Ishikawa (cell line): ENCODE results near the gene ELL2.

Experiments used
- CEBPB ChIP-seq: IDR thresholded peaks from 2 replicates; pipeline ENCODE4 v1.6.1; 2012
- CREB1 ChIP-seq: IDR thresholded peaks from 2 replicates; pipeline ENCODE4 v1.6.1; 2012; ENCODE audit warnings: low read depth
- EGR1 ChIP-seq: IDR thresholded peaks from 2 replicates; pipeline ENCODE4 v1.6.1; 2012
- EP300 ChIP-seq: IDR thresholded peaks from 2 replicates; pipeline ENCODE4 v1.6.1; 2012; ENCODE audit warnings: borderline replicate concordance
- FOXM1 ChIP-seq: IDR thresholded peaks from 2 replicates; pipeline ENCODE4 v1.6.1; 2012; ENCODE audit warnings: low read depth, borderline replicate concordance
- NFIC ChIP-seq: IDR thresholded peaks from 2 replicates; pipeline ENCODE4 v1.6.1; 2012
- RAD21 ChIP-seq: IDR thresholded peaks from 2 replicates; pipeline ENCODE4 v1.6.1; 2012; ENCODE audit warnings: low read depth
- TAF1 ChIP-seq: IDR thresholded peaks from 2 replicates; pipeline ENCODE4 v1.6.1; 2012; ENCODE audit warnings: low read depth, mild to moderate bottlenecking
- TCF12 ChIP-seq: IDR thresholded peaks from 2 replicates; pipeline ENCODE4 v1.6.1; 2012; ENCODE audit warnings: low read depth
- TEAD4 ChIP-seq: IDR thresholded peaks from 2 replicates; pipeline ENCODE4 v1.6.1; 2012
- YY1 ChIP-seq: IDR thresholded peaks from 2 replicates; pipeline ENCODE4 v1.6.1; 2012; ENCODE audit warnings: low read depth
- ZBTB7A ChIP-seq: IDR thresholded peaks from 2 replicates; pipeline ENCODE4 v1.6.1; 2012; ENCODE audit warnings: low read depth
- TF ChIP-seq, protein P1 (sequence below): IDR thresholded peaks from 2 replicates; pipeline ENCODE4 v1.6.1; 2012; ENCODE audit warnings: low read depth, mild to moderate bottlenecking
- TF ChIP-seq, protein P2 (sequence below): IDR thresholded peaks from 2 replicates; pipeline ENCODE4 v1.6.1; 2012
- TF ChIP-seq, protein P3 (sequence below): IDR thresholded peaks from 2 replicates; pipeline ENCODE4 v1.6.1; 2012

ELL2 gene

DNA sequence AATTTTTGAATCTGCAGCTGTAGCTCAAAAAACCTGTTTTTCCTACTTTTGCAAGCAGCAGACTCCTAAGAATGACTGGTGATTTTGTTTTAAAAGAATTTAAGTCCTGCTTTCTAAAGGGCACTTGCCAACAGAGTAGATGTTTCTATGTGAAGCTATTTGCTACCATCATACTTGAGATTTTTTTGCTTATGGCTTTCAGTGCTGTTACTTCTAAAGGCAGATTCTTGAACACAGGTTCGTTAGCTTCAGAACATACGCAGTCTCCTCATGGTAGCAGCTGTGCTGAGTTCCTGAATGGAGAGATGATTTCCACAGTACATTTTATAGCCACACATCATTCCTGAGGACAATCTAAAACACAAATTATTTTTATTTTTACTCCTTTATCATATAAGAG, 24.4 kb upstream of the ELL2 start:
- TF ChIP-seq TCF12 = no peak
- TF ChIP-seq, protein P1, sequence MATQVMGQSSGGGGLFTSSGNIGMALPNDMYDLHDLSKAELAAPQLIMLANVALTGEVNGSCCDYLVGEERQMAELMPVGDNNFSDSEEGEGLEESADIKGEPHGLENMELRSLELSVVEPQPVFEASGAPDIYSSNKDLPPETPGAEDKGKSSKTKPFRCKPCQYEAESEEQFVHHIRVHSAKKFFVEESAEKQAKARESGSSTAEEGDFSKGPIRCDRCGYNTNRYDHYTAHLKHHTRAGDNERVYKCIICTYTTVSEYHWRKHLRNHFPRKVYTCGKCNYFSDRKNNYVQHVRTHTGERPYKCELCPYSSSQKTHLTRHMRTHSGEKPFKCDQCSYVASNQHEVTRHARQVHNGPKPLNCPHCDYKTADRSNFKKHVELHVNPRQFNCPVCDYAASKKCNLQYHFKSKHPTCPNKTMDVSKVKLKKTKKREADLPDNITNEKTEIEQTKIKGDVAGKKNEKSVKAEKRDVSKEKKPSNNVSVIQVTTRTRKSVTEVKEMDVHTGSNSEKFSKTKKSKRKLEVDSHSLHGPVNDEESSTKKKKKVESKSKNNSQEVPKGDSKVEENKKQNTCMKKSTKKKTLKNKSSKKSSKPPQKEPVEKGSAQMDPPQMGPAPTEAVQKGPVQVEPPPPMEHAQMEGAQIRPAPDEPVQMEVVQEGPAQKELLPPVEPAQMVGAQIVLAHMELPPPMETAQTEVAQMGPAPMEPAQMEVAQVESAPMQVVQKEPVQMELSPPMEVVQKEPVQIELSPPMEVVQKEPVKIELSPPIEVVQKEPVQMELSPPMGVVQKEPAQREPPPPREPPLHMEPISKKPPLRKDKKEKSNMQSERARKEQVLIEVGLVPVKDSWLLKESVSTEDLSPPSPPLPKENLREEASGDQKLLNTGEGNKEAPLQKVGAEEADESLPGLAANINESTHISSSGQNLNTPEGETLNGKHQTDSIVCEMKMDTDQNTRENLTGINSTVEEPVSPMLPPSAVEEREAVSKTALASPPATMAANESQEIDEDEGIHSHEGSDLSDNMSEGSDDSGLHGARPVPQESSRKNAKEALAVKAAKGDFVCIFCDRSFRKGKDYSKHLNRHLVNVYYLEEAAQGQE = no peak
- TF ChIP-seq, protein P2, sequence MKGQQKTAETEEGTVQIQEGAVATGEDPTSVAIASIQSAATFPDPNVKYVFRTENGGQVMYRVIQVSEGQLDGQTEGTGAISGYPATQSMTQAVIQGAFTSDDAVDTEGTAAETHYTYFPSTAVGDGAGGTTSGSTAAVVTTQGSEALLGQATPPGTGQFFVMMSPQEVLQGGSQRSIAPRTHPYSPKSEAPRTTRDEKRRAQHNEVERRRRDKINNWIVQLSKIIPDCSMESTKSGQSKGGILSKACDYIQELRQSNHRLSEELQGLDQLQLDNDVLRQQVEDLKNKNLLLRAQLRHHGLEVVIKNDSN = no peak

DNA sequence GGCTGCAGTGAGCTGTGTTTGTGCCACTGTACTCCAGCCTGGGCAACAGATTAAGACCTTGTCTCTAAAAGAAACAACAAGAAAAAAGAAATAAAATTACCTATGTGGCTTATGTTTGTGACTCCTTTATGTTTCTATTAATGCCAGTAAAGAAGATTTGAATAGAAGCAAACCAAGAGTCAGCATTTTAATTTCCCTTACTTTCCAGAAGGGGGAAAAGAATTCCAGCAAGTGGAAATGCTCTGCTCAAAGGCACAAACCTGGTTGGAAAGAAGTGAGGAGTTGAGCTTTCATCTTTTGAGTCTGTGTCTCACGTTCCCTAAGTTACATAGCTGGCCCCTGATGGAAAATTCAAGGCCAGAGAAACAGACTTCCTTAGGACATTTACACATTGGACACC, 23.6 kb upstream of the ELL2 start:
- TF ChIP-seq TAF1 = no peak
- TF ChIP-seq EP300 = no peak
- no peak for TF ChIP-seq CREB1
- no peak for TF ChIP-seq NFIC
- TF ChIP-seq FOXM1 = no peak
- no peak for TF ChIP-seq ZBTB7A
- TF ChIP-seq TCF12 = no peak
- TF ChIP-seq, protein P3, sequence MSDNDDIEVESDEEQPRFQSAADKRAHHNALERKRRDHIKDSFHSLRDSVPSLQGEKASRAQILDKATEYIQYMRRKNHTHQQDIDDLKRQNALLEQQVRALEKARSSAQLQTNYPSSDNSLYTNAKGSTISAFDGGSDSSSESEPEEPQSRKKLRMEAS = no peak
- TF ChIP-seq, protein P2 = no peak
- TF ChIP-seq YY1 = no peak
- TF ChIP-seq RAD21 = no peak
- TF ChIP-seq, protein P1 = no peak
- TF ChIP-seq TEAD4 = no peak
- no peak for TF ChIP-seq EGR1
- TF ChIP-seq CEBPB = no peak

DNA sequence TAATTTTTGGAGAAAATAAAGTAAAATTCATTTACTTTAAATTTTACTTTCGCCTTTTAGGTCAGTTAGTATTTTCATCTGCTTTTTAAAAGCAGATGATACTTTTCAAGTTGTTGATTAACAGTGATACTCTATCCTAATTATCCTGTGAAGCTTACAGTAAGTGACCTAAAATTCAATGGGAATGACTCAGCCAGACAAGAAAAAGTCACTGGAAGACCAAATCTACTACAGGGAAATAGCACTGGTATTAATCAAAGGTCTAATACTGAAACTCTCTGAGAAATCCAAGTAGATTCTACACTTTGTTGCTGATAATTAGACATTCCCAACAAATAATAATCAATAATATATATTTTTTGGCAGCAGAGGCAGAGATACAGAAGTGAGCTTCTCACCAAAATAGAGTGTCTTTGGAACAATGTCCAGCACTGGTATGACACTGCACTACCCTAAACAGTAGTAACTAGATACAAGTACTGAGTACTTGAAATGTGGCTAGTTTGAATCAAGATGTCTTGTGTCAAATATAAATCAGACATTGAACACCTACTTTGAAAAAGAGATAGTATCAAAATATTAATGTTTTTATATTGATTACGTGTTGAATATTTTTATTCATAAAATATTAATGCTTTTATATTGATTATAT, 22.8 kb upstream of the ELL2 start:
- no peak for TF ChIP-seq CEBPB
- TF ChIP-seq RAD21 = no peak
- TF ChIP-seq, protein P2 = no peak

DNA sequence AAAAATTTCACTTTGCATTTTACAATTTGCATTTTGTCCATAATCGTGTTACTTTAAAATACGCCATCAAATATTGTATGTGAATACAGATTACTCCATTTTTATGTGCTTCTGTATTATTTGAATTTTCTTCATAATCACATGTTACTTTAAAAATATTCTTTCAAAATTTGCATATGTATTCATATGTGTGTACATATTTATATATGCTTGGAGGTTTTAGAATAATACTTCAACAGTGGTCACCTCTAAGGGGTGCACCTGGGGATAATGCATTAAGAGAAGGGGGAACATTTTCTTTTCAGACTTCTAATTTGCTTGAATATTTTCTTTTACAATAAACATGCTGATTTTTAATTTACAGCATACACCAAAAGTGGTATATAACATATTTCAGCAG, 21.9 kb upstream of the ELL2 start:
- TF ChIP-seq CREB1 (no peak), CEBPB (no peak), ZBTB7A (no peak), EGR1 (no peak), TEAD4 (no peak), RAD21 (no peak), TAF1 (no peak), NFIC (no peak), FOXM1 (no peak)
- TF ChIP-seq, protein P3 = no peak
- TF ChIP-seq, protein P1 = no peak

DNA sequence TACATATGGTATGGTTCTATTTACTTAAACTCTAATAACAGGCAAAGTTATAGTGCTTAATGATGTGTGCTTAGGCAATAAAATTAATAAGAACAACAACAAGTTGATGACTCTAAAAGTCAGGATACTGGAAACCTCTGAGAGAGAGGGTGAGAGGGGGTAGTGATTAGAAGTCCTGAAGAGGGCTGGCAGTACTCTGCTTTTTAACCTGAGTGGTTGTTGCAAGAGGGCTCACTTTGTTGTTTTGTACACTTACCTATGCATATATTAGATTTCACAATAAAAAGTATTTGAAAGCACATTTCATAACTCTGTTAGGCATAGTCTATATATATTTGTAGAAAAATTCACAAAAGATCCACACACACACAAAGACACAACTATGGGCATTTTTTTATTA, 21.4 kb upstream of the ELL2 start:
- TF ChIP-seq YY1 (no peak), TEAD4 (no peak), CREB1 (no peak), TAF1 (no peak), EP300 (no peak), EGR1 (no peak), ZBTB7A (no peak), FOXM1 (no peak)
- TF ChIP-seq, protein P2 = no peak
- TF ChIP-seq, protein P3 = no peak
